ENCODE results near the gene RNF144A.

The RNF144A gene

GRCh38 chr2:7037340-7038333 lies 120.4 kb downstream of the RNF144A start:
- peak; percentile 84 for TF ChIP-seq MYC (IDR thresholded peaks at IDR 0.05; ENCODE audit: low read depth, low read length)
- TF ChIP-seq, protein P1, sequence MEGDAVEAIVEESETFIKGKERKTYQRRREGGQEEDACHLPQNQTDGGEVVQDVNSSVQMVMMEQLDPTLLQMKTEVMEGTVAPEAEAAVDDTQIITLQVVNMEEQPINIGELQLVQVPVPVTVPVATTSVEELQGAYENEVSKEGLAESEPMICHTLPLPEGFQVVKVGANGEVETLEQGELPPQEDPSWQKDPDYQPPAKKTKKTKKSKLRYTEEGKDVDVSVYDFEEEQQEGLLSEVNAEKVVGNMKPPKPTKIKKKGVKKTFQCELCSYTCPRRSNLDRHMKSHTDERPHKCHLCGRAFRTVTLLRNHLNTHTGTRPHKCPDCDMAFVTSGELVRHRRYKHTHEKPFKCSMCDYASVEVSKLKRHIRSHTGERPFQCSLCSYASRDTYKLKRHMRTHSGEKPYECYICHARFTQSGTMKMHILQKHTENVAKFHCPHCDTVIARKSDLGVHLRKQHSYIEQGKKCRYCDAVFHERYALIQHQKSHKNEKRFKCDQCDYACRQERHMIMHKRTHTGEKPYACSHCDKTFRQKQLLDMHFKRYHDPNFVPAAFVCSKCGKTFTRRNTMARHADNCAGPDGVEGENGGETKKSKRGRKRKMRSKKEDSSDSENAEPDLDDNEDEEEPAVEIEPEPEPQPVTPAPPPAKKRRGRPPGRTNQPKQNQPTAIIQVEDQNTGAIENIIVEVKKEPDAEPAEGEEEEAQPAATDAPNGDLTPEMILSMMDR (IDR thresholded peaks at IDR 0.05; ENCODE audit: low read depth, low read length): peak; percentile 89
- TF ChIP-seq, protein P2, sequence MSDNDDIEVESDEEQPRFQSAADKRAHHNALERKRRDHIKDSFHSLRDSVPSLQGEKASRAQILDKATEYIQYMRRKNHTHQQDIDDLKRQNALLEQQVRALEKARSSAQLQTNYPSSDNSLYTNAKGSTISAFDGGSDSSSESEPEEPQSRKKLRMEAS (IDR thresholded peaks at IDR 0.05; ENCODE audit: low read depth, low read length): peak; percentile 82
- no peak for TF ChIP-seq POLR2A (IDR thresholded peaks at IDR 0.05; ENCODE audit: extremely low read depth, insufficient read length)
- DNase-seq (ENCODE audit: low read depth): peak; percentile 78
- no peak overlapping the region for H3K4me3 ChIP-seq (ENCODE audit: low read depth, low read length)

DNA sequence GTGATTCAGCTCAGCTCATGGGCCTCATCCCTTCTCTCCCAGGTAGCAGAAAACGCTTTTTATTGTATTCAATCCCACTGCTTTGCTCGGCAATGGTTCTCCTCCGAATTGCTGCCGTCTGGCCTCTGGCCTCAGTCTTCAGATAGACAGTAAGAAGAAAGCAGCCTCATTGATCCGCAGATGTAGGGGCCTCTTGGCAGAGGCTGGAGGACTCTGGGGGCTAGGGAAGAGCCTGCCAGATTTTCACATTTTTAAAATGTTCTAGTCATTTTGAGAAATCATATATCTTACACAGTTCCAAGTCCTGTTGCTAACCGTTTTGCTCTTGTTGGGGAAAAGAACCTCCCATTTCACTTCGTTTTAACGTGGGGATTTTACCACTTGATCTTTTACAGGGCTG lies 123.3 kb downstream of the RNF144A start:
- TF ChIP-seq, protein P1 (IDR thresholded peaks at IDR 0.05; ENCODE audit: low read depth, low read length): no peak
- TF ChIP-seq, protein P2 (IDR thresholded peaks at IDR 0.05; ENCODE audit: low read depth, low read length): no peak
- TF ChIP-seq MYC (IDR thresholded peaks at IDR 0.05; ENCODE audit: low read depth, low read length) (no peak), POLR2A (IDR thresholded peaks at IDR 0.05; ENCODE audit: extremely low read depth, insufficient read length) (no peak)
- DNase-seq (ENCODE audit: low read depth): no peak
- no peak overlapping the region for H3K4me3 ChIP-seq (ENCODE audit: low read depth, low read length)

DNA sequence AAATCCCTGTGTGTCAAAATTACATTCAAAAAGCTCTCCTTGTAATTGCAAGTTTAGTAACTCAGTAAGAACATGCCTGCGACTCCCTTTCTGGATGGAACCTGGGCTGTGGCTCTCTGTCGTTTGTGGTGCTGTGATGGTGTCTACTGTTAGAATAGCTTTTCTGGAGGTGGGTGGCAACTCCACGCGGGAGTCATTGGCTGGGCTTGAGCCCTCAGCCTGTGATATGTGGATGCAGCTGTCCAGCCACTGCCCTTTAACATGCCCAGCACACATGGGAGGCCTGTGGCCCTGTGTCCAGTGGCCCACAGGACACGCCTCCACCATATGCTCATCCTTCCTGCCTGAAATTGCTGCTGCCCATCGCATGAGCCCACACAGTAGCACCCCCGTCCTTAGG lies 124.2 kb downstream of the RNF144A start:
- TF ChIP-seq, protein P2 (IDR thresholded peaks at IDR 0.05; ENCODE audit: low read depth, low read length): no peak
- TF ChIP-seq MYC (IDR thresholded peaks at IDR 0.05; ENCODE audit: low read depth, low read length): no peak
- no peak for TF ChIP-seq POLR2A (IDR thresholded peaks at IDR 0.05; ENCODE audit: extremely low read depth, insufficient read length)
- TF ChIP-seq, protein P1 (IDR thresholded peaks at IDR 0.05; ENCODE audit: low read depth, low read length): no peak
- no peak for DNase-seq (ENCODE audit: low read depth)
- H3K4me3 ChIP-seq (ENCODE audit: low read depth, low read length): no peak overlapping the region

DNA sequence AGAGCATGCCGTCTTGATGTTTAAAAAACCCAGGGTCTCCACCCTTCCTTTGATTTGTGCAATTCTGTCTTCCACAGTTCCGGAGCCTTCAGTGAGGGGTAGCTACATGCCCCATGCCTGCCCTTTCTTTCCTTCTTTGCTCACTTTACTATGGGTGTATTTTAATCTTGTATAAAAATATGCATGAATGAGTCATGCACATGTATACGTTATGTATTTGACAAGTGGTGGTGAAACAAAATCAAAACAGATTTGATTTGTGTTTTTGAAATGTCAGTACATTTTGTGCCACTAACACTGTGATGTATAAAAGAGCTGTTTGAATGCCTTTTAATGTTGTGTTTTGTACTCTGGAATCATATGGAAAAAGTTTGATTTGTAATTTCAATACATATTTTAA lies 126.5 kb downstream of the RNF144A start:
- no peak overlapping the region for H3K4me3 ChIP-seq (ENCODE audit: low read depth, low read length)
- TF ChIP-seq, protein P2 (IDR thresholded peaks at IDR 0.05; ENCODE audit: low read depth, low read length): no peak
- TF ChIP-seq, protein P1 (IDR thresholded peaks at IDR 0.05; ENCODE audit: low read depth, low read length): no peak
- TF ChIP-seq MYC (IDR thresholded peaks at IDR 0.05; ENCODE audit: low read depth, low read length) (no peak), POLR2A (IDR thresholded peaks at IDR 0.05; ENCODE audit: extremely low read depth, insufficient read length) (no peak)
- no peak for DNase-seq (ENCODE audit: low read depth)

DNA sequence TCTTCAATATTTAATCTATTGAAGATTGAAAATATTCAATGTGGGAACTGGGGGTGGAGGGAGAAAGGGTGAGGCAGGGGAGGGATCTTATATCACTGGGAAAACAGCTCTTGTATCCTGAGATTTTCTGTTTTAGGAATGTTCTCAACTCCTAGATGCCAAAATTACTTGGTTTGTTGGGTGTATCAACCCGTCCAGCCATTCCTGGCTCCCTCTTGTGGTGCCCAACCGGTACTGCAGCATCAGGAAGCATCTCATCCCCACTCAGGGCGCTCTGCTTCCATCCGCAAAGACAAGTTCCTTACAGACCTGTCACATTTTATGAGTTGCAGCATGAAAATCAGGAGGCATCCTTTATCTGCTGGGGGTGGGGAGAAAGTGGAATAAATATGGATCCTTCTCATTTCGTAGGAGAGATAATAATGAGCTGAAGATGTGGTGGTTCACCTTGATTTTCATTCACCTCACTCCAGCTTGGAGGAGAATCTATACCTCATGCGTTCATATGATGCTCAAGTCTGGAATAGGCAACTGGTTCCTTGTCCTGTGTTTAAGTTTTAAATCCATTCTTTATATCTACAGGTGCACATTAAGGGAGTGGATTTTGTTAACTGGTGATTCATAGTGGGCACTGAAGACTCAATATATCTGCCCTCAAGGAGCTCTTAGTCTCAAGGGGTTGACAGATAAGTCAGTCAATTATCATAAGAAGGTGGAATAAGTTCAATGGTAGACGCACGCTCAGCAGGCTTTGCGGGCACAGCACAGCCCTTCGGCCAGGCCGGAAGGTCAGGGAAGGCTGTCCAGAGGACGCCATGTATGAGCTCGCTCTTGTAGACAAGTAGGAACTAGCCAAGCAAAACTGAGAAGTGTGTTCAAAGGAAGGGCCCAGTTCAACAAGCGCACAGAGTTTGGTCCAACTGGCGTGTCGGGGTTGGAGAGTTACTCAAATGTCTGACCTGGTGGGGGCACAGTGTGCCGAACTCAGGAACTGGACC lies 127.3 kb downstream of the RNF144A start:
- TF ChIP-seq, protein P1 (IDR thresholded peaks at IDR 0.05; ENCODE audit: low read depth, low read length): peak; percentile 98
- no peak for TF ChIP-seq MYC (IDR thresholded peaks at IDR 0.05; ENCODE audit: low read depth, low read length)
- peak; percentile 60 for DNase-seq (ENCODE audit: low read depth)
- no peak overlapping the region for H3K4me3 ChIP-seq (ENCODE audit: low read depth, low read length)

All from NB4 (cell line).